HG03432 (cell line): Measurements from ENCODE around the gene ZNF442.
"Not testable (repeated sequence)": the region's sequence is repeated elsewhere in the genome, so short reads cannot be mapped to it uniquely, and the experiment has no call there.

ENCODE experiments used
- ATAC-seq: cut with Tn5 transposase; IDR thresholded peaks from one replicate; pipeline ENCODE4 v1.9.1; 2021; ENCODE audit warnings: mild to moderate bottlenecking, moderate library complexity; ENCODE audit not compliant: unreplicated experiment

The ZNF442 gene

DNA sequence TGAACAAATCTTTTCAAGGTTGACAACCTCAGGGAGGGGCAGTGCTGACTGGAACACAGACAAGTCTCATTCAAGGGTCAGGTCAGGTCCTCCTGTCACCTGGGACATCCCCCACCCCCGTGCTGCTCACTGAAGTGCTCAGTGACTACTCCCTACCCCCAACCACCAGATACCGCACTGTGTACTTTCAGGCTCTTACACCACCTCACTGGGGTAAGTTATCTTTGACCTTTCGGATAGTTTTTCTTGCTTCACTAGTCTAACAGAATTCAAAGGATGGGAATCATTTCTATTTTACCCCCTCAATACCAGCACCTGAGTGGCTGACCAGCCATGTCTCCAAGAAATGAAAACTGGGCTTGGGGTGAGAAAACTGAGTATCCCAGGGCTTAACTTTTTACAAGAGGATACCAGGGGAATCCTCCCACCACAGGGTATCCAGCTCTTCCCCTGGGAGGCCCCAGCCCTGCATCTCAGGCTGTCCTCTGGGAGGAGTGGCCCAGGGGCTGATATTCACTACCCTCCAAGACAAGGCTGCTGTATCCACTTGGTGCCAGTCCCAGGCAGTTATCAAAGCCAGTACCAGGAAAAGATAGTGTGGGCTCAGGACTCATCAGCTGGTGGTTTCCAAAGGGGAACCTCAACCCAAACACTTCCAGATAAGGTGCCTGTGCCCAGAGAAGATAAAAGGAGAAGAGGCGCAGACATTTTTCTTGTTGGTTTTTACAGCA, 34.1 kb downstream of the ZNF442 start:
- no peak for ATAC-seq

DNA sequence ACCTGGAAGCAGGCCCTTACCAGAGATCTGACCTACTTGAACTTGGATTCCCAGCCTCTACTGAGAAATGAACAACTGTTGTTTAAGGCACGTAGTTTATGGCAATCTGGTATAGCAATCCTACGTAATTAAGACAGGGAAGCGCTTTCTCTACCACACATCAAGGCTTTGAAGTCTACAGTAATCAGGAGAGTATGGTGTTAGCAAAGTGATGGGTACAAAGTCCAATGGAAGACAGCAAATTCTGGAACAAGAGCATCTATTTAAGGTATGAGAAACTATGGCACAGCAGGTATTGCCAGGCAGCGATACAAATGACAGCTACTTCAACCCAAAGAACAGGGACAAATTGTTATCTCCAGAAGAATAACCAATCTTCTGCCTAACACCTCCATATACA, 35.1 kb downstream of the ZNF442 start:
- ATAC-seq: no peak

DNA sequence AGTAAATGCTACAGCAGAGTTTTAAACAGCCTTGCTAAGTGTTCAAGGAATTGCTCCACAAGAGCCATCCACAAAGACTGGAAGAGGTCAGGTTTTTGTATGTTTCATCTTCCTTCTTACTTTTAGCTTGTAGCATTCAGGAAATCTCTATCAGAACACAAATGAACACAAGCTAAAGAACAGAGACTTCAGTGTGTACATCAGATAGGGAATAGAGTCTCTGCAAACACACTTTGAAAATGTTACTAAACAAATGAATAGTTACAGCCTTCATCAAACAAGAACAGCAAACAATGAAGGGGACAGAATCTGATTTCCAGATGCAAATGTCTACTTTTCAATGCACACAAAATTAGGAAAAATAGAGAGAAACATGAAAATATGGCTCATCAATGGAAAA, 39.8 kb downstream of the ZNF442 start:
- no peak for ATAC-seq

DNA sequence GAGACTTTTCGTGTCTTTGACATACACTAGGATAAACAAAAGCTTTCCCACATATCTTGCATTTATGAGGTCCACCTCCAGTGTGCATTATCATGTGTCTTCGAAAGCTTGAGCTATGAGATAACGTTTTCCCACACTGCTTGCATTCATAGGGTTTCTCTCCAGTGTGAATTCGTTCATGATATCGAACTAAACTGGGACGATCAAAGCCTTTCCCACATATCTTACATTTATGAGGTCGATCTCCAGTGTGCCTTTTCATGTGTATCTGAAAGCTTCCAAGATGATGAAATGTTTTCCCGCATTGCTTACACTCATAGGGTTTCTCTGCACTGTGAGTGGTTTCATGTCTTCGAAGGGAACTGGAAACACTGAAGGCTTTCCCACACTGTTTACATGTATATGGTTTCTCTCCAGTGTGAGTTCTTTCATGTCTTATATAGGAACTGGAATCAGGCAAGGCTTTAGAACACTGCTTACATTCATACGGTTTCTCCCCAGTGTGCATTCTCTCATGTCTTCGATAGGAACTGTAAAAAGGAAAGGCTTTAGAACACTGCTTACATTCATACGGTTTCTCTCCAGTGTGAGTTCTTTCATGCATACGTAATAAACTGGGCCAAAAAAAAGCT, 46.6 kb downstream of the ZNF442 start:
- ATAC-seq: no peak

DNA sequence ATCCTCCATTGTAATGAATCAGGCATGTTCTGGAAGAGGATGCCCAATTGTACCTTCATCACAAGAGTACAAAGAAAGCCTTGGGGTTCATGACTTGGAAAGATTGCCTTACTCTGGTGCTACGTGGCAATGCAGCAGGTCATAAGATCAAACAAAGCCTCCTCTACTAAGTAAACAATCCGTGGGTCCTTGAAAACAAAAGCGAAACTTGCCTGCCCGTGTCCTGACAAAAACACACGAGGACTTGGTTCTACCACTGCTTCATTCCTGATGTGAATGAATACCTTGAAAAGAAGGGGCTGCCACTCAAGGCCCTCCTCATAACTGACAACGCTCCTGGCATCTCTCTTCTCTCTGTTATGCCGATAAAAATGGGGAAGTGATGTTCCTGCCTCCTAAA, 50.9 kb downstream of the ZNF442 start:
- ATAC-seq: no peak

DNA sequence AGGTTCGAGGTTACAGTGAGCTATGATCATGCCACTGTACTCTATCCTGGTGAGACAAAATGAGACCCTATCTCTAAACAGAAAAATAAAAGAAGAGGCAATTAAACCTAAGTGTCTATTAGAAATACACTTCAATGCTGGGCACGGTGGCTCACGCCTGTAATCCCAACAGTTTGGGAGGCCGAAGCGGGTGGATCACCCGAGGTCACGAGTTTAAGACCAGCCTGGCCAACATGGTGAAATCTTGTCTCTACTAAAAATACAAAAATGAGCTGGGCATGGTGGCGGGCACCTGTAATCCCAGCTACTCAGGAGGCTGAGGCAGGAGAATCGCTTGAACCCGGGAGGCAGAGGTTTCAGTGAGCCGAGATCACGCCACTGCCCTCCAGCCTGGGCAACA, 56.6 kb downstream of the ZNF442 start:
- ATAC-seq: not testable (repeated sequence)
